GM20000 (cell line): ENCODE measurements around the gene NADSYN1.

ENCODE experiments used
- DNase-seq: peaks from one replicate; pipeline ENCODE4 v3.0.0; 2012; ENCODE audit warnings: low spot score
- TF ChIP-seq, protein P1 (sequence below): IDR thresholded peaks from 2 replicates; pipeline ENCODE4 v1.5.1; 2012; ENCODE audit warnings: mild to moderate bottlenecking, control low read depth; ENCODE audit errors: extremely low read depth, missing control alignments

Gene NADSYN1

DNA sequence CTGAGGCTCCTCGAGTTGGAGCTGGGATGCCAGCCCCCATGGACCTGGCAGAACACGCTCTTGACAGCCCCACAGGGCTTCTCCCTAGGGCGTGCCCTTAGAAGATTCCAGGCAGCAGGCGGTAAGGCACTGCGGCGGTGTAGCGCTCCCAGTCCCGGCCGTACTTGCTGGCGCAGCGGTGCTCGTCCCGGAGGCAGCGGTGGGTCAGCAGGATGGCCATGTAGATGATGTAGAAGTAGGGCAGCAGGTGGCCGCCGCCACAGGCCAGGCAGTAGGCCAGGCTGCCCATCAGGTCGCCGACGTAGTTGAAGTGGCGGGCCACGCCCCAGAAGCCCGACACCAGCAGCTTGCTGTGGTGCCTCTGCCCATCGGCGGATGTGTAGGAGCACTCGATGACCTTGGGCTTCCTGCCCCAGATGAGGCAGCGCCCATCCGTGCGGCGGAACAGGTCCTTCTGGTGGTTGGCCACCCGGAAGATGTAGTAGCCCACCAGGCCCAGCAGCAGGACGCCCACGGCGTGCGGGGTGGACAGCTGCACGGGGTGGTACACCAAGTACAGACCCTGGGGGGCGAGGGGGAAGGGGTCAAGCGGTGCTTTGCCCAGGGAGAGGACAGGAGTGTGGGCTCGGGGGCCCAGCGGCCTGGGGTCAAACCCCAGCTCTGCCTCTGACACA, 17.6 kb upstream of the NADSYN1 start:
- DNase-seq: no peak
- TF ChIP-seq, protein P1, sequence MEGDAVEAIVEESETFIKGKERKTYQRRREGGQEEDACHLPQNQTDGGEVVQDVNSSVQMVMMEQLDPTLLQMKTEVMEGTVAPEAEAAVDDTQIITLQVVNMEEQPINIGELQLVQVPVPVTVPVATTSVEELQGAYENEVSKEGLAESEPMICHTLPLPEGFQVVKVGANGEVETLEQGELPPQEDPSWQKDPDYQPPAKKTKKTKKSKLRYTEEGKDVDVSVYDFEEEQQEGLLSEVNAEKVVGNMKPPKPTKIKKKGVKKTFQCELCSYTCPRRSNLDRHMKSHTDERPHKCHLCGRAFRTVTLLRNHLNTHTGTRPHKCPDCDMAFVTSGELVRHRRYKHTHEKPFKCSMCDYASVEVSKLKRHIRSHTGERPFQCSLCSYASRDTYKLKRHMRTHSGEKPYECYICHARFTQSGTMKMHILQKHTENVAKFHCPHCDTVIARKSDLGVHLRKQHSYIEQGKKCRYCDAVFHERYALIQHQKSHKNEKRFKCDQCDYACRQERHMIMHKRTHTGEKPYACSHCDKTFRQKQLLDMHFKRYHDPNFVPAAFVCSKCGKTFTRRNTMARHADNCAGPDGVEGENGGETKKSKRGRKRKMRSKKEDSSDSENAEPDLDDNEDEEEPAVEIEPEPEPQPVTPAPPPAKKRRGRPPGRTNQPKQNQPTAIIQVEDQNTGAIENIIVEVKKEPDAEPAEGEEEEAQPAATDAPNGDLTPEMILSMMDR: no peak

GRCh38 chr11:71436861-71437260, 16.1 kb upstream of the NADSYN1 start:
- TF ChIP-seq, protein P1: no peak
- no peak for DNase-seq

- DNase-seq: no peak
- TF ChIP-seq, protein P1: no peak
Observed at GRCh38 chr11:71437399-71437798, 15.6 kb upstream of the NADSYN1 start.

GRCh38 chr11:71437879-71438278, 15.1 kb upstream of the NADSYN1 start:
- DNase-seq: no peak
- TF ChIP-seq, protein P1: no peak

GRCh38 chr11:71438650-71439049, 14.4 kb upstream of the NADSYN1 start:
- TF ChIP-seq, protein P1: no peak
- DNase-seq: no peak

DNA sequence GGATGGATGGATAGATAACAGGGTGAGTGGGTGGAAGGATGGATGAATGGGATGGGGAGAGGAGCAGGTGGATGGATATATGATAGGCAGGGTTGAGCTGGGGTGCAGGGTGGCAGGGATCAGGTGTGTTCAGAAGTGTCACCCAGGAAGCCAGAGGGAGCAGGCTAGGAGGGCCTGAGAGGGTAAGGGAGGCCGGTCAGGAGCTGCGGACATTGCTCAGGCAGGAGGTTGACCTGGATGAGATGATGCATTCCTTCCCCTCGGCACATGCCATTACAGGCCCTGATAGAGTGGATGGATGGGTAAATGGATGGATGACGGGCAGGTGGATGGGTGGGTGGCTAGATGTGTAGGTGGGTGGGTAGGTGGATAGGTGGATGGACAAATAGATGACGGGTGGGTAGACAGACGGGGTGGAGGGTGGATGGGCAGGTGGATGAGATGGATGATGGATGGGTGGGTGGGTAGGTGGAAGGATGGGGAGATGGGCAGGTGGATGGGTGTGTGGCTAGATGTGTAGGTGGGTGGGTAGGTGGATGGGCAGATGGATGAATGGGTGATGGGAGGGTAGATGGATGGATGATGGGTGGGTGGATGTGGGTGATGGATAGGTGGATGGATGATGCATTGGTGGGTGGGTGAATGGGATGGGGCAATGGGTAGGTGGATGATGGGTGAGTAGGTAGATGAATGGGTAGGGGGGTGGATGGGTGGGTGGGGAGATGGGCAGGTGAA, 12.8 kb upstream of the NADSYN1 start:
- TF ChIP-seq, protein P1: no peak
- no peak for DNase-seq

- TF ChIP-seq, protein P1: no peak
- no peak for DNase-seq
Observed at GRCh38 chr11:71441251-71441650, 11.8 kb upstream of the NADSYN1 start.
